NCI-H2081 treated with DMSO at 0.1 percent for 48 hours (cell line): Measurements from ENCODE around the gene ETV6.

Experiments
- DNase-seq: peaks from one replicate; lab custom pipeline; 2025; lab: John Stamatoyannopoulos, UW

Gene ETV6

GRCh38 chr12:11827091-11828061 lies 177.9 kb downstream of the ETV6 start:
- DNase-seq: no peak

DNA sequence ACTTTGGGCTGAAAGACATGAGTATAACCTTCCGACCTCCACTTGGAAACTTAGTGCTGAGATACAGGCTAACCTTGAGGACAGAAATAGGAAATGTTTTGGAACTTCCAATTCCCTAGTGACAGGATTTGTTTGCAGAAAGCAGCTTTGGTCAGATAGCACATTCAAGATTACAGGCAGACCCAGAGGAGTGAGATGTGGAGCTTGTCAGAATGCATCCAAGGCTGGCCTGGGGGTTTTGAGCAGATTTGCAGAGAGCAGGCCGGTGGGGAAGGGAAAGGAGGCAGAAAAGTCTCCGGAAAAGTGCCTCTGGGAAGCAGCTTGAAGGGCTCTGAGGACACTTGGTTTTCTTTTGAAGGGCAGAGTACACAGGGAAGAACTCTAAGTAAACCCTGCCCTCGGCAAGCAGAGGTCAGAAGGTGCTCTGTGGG lies 180.3 kb downstream of the ETV6 start:
- DNase-seq: no peak

- no peak for DNase-seq
Observed at GRCh38 chr12:11830307-11830801, 180.9 kb downstream of the ETV6 start.

DNA sequence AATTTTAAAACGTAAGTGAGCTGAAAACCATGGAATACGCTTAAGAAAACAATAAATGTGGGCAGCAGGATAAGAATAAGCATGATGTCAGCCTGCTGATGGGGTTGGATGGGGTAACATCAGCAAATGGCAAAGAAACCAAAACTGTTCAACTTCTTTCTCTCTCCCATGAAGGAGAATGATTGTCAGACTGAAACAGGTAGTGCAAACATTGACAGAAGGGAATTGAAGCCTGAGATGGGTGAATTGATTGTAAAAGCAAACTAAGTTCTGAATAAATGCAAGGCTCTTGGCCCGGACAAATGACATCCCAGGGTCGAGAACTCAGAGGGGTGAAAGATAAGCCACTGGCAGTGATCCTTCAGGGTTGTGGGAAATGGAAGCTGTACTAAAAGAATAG lies 182.6 kb downstream of the ETV6 start:
- no peak for DNase-seq

- DNase-seq: no peak
Observed at GRCh38 chr12:11833174-11833895, 183.9 kb downstream of the ETV6 start.

GRCh38 chr12:11834104-11834812 lies 184.8 kb downstream of the ETV6 start:
- DNase-seq: no peak

GRCh38 chr12:11834931-11835330 lies 185.5 kb downstream of the ETV6 start:
- no peak for DNase-seq

DNA sequence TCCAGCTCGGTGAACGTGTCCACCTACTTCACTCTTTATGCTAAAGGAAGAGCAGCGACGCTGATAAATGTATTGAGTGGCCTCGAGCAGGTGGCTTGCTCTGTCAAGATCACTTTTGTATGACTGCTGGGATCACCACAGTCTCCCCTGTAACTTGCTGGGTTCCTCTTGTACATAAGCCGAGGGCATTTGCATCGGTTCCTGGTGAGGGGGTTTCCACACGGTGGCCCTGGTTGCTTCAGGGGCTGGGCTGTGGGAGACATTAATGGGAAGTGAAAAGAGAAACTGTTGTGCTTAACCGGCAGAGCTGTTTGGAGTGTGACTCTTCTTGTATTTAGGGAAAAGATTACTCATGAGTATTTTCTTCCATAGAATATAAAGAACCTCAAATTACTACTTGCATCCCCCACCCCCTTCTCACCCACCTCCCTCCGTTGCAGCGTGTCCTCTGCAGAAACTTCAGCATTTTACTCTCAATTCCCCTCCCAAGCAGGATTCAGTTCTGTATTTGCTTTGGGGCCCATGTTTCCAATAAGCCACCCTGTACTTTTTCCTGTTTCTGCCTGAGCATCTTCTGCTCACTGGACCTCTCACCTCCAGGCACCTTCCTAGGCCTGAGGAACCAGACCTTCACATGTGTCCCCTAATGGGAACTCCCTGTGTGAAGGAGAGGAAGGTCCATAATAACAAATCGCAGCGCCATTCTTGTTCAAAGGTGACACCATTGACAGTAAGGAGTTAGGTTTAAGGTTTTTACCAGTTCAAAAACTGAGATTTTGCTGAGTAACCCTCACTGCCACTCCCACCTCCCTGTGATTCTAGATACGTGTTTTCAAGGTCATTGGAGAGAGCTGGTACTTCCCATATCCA lies 187.0 kb downstream of the ETV6 start:
- no peak for DNase-seq

DNA sequence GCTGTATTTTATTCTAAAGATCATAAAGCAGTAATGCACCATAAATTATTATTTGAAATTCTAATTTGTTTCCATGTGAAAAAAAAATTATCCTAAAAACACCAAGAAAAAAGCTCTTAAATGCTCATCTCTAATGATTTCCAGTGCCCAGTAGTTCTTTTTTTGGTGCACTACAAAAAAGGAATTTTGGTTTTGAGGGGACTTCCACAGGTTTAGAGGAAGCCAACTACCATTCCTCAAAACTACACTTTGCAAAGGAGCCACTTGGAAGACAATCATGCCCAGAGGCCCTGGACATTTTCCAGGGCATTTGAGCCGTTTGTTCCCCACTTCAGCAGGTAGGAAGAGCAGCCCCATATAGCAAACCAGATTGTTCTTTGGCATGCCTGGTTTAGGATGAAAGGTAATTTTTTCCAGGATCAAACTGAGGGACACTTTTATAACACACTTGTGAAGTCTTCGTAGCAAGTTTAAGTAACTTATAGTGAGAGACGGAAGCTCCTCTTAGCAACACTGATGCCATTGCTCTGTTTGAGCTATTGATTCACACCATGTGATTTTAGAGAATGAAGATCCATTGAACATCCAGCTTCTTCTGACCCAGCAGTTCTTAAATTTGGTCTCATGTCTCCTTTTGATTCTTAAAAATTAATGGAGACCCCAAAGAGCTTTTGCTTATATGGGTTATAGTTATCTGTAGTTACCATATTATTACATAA lies 187.9 kb downstream of the ETV6 start:
- no peak for DNase-seq

DNA sequence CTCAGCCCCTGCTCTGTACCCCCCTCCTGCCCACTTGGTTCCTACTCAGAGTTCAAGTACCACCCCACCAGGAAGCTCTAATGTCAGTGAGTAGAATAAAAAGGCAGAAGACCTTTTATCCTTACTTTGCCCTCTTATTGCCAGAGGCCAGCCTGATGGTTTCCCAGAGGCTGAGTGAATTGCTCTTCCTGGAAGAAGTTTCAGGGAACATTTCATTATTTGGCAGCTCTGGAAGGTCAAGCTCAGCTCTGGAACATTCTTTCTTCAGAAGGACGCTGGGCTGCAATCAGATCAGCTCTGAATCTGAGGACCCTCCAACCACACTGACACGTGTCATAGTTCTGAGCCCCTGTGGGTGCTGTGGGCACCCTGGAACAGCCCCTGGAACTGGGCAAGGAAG lies 188.9 kb downstream of the ETV6 start:
- DNase-seq: no peak

- DNase-seq: no peak
Observed at GRCh38 chr12:11839091-11839641, 189.7 kb downstream of the ETV6 start.

DNA sequence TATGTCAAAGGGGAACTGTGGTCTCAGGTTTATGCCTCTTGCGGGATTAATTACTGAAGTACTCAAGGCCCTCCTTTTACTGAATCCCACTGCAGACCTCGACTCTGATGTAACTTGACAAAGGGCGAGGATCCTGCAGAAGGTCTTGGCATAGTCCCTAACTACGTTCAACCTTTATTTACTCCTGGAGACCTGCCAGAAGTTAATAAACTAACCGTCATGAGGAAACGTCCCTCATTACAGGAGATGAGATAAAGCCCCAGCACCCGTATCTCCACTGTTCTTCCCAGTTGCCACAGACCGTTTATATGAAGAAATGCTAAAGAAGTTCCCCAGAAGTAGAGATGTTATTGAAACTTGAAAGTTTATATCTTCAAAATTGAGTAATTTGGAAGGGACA lies 190.9 kb downstream of the ETV6 start:
- peak; percentile 26 for DNase-seq

DNA sequence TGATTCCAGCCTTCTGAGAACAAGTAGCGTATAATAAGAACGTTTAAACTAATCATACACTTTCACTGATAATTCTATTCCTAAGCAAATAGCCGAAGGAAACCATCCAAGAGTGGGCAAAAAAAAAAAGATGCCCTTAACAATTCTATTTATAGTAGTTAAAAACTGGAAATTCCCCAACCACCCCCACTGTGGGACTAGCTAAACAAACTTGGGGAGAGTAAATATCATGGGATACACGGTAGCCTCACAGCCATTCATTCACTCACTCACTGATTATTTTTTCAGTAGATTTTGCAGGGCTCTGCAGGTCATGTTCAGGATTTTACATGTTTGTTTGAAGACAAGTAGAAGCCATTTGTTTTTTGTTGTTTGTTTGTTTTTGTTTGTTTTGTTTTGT lies 197.0 kb downstream of the ETV6 start:
- DNase-seq: no peak

GRCh38 chr12:11847539-11847938 lies 198.1 kb downstream of the ETV6 start:
- no peak for DNase-seq

- DNase-seq: no peak
Observed at GRCh38 chr12:11849757-11850504, 200.5 kb downstream of the ETV6 start.

GRCh38 chr12:11853126-11853525 lies 203.7 kb downstream of the ETV6 start:
- no peak for DNase-seq

DNA sequence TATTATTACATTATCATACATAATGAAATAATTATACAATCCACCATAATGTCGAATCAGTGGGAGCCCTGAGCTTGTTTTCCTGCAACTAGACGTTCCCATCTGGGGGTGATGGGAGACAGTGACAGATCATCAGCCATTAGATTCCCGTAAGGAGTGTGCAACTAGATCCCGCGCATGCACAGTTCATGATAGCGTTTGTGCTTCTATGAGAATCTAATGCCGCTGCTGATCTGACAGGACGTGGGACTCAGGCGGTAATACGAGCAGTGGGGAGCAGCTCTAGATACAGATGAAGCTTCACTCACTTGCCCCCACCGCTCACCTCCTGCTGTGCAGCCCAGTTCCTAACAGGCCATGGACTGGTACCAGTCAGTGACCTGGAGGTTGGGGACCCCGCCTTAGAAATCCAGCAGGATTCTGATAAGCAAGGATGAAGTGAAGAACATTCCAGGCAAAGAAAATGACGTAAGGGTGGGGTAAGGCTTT lies 204.6 kb downstream of the ETV6 start:
- no peak for DNase-seq

GRCh38 chr12:11855983-11856374 lies 206.5 kb downstream of the ETV6 start:
- peak; percentile 87 for DNase-seq

- DNase-seq: no peak
Observed at GRCh38 chr12:11856971-11857370, 207.5 kb downstream of the ETV6 start.
